Activated gamma-delta T cell treated with Interleukin-2 at 50 U/mL for 16 hours (primary cell): Measurements from ENCODE around the gene LCN9.
"Not testable (repeated sequence)": the region's sequence is repeated elsewhere in the genome, so short reads cannot be mapped to it uniquely, and the experiment has no call there.

Experiments used
- DNase-seq: peaks from one replicate; pipeline ENCODE4 v3.0.0-alpha.2; 2020

LCN9 gene

GRCh38 chr9:135648494-135649410 is 14.4 kb upstream of the LCN9 start:
- DNase-seq: no peak

GRCh38 chr9:135649508-135649907 is 13.6 kb upstream of the LCN9 start:
- DNase-seq: no peak

- DNase-seq: no peak
Observed at GRCh38 chr9:135650408-135650807, 12.7 kb upstream of the LCN9 start.

DNA sequence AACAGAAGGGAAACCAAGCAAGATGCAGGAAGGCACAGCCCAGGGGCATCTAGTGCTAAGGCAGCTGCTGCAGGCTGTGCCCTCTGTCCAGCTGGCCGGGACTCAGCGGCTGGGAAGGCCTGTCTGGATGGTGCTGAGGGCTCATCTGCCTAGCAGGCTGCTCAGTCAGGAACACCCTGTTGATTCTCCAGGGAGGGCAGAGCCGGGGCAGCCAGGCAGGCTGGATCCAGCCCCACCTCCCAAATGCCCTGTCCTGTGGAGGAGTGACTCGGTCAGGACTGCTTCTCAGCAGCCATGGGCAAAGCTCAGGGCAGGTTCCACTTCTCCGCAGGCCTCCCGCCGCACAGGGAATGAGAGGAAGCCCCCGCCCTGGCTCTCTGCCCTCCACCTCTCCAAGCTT is 7.8 kb upstream of the LCN9 start:
- no peak for DNase-seq

GRCh38 chr9:135657416-135657815 is 5.7 kb upstream of the LCN9 start:
- no peak for DNase-seq

- no peak for DNase-seq
Observed at GRCh38 chr9:135659252-135659651, 3.9 kb upstream of the LCN9 start.

GRCh38 chr9:135660407-135660806 is 2.7 kb upstream of the LCN9 start:
- no peak for DNase-seq

GRCh38 chr9:135661816-135662560 is 1.1 kb upstream of the LCN9 start:
- DNase-seq: no peak

DNA sequence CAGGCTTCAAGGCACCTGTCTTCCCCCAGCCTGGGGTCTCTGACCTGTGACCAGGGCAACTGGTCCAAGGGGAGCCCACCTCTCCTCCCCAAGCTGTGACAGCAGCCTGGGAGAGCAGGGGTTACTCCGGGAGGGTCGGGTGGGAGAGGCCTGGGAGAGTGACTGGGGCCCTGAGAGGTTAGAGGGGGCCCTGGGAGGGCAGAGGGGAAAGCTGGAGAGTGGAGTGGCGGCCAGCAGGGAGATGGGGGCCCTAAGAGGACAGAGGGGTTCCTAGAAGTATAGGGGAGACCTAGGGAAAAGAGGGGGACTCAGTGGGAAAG is 302 bp downstream of the LCN9 start:
- no peak for DNase-seq

DNA sequence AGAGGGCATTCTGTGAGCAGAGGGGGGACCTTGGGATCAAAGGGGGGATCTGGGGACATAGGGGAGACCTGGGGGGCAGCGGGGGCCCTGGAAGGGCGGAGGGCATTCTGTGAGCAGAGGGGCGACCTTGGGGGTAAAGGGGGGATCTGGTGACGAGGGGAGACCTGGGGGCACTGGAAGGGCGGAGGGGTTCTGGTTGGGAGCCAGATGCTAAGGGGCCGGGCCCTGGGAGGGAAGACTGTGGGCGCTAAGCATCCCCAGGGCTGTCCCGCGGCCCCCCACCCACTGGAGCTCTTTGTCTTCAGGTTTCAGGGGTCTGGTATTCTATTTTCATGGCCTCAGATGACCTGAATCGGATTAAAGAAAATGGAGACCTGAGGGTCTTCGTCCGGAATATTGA is 748 bp downstream of the LCN9 start:
- DNase-seq: no peak

DNA sequence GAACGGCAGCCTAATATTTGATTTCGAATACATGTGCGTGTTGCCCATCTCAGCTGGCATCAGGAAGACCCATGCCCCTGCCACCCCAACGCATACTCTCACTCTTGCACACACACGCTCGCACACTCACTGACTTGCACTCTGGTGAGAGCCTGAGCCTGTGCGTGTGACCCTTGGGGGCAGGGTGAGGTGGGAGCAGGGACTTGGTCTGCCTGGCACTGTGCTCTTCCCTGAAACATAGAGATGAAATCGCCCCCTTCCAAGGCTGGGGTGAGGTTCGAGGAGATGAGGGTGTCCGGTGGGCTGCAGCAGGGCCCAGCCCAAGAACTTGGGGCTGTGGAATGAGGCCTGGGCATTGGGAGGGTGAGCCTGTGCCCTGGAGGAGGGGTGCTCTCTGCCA is 1.2 kb downstream of the LCN9 start:
- DNase-seq: no peak

- no peak for DNase-seq
Observed at GRCh38 chr9:135664801-135665794, 2.0 kb downstream of the LCN9 start.

DNA sequence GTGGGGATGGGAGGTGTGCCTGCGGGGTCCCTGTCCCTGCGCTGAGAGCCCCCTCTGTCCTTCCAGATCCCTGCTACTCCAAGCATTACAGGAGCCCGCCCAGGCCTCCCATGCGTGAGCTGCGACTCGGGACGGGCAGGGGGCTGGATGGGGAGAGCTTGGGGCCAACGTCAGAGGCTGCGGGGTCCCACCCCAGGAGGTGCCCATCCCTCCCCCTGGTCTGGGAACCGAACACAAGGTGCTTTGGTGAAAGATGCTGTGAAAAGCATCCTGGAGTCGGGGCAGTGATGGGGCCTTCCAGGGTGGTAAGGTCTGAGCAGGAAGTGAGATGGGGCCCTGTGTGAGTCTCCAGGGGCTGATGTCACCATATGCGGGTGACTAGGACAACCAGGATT is 2.7 kb downstream of the LCN9 start:
- no peak for DNase-seq

DNA sequence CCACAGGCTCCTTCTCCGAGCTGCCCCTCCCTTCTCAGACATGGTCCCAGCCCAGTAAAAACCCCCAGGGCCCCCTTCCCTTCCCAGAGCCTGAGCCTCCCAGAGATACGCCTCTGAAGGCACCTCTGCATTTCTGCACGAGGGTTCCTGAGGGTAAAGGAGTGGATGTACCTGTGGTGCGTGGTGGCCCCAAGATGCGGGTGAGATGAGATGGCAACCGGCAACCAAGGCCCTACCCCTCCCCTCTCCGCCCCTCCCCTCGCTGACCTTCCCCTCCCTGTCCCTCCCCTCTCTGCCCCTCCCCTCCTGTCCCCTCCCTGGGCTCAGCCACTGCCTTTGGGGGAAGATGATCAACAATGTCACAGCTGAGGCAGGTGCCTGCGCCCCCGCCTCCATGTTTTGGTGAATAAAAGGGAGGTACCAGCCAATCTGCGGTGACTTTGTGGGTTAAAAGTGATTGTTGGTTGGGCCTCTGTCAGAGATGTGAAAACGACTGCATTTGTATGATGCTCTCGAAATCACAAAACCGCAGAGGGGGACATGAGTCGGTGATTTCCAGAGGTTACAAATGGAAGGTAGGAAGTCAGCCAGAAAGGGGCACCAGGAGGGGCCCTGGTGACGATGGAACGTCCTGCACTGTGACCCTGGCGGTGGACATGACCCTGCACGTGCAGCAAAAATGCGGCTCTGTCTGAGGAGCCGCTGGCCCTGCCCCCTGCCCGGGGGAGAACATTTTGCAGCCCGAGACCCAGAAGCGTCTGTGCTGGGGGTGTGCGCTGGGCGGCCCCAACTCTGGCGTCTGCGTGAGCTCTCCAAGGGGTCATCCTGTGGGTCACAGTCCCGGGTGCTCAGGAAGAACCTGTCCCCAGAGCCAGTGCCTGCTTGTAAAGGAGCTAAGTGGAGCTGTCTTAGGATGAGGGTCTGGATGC is 3.7 kb downstream of the LCN9 start:
- no peak for DNase-seq

DNA sequence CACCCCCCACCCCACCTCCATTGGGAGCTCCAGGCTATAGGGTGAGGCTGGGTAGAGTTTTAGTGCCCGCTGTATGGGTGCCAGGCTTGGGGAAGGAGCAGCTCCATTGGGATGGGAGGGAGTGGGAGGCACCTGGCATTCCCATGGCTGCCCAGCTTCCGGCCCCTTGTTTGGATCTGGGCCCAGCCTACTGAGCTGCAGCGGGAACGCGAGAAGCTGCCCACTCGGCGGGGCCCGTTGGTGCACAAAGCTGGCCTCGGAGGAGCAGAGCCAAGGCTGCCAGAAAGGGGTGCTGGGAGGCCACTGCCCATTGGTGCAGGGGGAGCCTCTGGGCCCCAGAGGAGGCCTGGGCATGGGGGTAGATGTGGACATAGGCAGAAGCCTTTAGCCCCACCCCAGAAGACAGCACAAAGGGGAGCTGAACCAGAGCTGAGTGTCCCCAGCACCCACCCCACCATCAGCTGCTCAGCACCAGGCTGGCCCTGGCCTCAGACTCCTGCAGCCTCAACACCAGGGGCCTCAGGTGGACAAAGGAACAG is 4.4 kb downstream of the LCN9 start:
- no peak for DNase-seq

DNA sequence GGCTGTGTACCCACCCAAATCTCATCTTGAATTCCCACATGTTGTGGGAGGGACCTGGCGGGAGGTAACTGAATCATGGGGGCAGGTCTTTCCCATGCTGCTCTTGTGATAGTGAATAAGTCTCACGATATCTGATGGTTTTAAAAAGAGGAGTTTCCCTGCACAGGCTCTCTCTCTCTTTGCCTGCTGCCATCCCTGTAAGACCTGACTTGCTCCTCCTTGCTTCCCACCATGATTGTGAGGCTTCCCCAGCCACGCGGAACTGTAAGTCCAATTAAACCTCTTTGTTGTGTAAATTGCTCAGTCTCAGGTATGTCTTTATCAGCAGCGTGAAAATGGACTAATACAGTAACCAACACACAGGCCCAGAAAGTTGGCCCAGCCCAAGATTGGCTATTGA is 5.9 kb downstream of the LCN9 start:
- DNase-seq: not testable (repeated sequence)

DNA sequence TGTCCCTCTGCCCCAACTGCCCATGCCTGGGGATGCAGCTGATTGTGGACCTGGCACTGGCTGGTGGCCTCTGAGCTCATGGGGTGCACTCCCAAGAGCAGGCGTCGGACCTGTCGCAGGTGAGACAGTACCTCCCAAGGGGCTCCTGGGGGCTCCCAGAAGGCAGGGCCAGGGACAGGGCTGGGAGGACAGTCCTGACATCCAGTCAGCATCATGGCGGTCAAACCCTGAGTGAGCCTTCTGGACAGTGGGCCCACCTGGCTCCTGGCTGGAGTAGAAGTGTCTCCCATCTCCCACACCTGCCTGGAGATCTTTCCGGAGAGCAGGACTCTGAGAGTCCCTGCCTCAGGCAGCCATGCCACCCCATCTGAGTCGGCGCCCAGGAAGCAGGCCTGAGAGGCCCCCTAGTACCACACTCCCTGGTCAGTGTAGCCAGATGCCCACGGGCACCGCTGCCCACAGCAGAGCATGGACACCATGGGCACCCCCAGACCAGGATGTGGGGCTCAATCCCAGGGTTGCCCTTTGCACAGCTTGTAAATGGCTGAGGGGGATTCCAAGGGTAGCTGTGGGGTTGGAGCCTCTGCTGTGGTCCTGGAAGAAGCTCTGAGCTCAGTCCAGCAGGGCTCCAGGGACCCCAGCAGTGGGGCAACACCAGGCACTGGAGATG is 6.6 kb downstream of the LCN9 start:
- no peak for DNase-seq

DNA sequence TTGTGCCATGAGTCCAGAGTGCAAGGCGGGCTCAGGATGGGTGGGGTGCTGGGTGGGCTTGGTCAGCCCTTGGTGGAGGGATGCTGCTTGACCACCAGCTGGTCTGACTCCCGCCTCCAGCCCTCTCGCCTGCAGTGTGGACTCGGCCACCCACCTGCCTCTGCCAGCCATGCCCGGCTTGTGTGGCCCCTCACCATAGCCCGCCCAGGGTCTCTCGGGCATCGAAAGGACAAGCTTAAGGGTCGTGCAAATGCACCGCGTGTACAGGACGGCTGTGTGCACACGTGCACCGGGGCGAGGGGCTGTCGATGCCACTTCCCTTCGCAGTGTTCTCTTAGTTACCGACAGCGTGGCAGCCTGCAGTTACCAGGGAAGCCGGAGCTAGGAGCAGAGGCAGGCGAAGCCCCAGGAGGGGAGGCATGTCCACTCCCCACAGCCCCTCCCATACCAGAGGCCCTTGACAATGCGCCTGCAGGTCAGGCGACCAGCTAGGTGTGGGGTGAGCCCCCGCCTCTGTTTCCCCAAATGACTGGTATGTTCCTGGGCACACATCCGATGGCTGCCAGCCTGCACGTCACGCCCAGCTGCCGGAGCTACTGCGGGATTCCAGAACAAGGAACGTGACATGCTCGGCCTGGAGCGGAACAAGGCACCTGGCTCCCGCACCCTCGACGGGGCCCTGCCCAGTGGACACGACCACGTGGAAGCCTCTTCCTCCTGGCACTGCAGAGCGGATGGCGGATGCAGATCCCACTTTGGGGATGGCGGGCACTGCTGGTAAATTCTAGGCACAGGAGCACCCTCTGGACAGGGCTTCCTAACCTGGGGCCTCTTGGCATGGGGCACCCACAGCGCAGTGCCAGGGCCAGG is 7.8 kb downstream of the LCN9 start:
- no peak for DNase-seq

DNA sequence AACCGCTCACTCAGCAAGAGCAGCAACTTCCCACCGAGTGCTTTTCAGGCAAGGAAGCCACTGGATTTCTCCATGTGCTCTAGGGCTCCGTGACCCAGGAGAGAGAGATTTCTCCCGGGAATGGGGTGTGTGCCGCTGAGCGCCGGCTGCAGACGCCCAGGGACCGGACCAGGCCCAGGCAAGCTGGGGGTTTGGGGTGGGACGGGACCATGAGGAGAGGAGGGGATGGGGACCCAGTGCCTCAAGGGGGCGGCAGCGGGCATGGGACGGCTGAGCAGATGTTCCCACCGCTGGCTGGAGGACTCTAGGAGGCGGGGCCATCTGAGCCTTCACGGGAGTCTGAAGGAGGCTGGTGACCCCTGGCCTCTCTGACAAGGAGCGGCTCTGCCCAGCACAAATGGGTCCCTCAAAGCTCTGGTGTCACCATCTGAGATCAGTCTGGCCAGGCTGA is 8.5 kb downstream of the LCN9 start:
- DNase-seq: no peak

DNA sequence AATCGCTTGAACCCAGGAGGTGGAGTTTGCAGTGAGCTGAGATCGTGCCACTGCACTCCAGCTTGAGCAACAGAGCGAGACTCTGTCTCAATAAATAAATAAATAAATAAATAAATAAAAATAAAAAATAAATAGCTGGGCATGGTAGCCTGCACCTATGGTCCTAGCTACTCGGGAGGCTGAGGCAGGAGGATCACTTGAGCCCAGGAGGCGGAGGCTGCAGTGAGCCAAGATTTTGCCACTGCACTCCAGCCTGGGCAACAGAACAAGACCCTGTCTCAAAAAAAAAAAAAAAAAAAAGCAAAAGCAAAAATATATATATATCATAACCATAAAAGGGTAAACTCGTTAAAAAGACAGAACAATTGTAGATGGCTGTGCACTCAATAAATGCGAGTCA is 9.7 kb downstream of the LCN9 start:
- DNase-seq: not testable (repeated sequence)
